Panc1 (cell line): ENCODE data around the gene OLFML2A. TPM values are rescaled to one million over a fixed set of nuclear protein-coding genes. Genes with fewer than 3 reads are reported as not detected.

Experiments used
- ATAC-seq: fragments of 200-7000 bp; cut with Tn5 transposase; 2 replicates; pipeline ENCODE4 v1.9.1; 2020; ENCODE audit warnings: mild to moderate bottlenecking, moderate library complexity
- BruUV-seq: library from RNA; stranded (reverse); fragments of 400-500 nt; replicated peaks from 2 replicates; lab custom pipeline; 2021; lab: Mats Ljungman, UMichigan
- CTCF ChIA-PET: fragments of 300-600 bp; sonication (Branson Sonifier 250); formaldehyde crosslinking; loops from one replicate; lab custom pipeline; 2022; ENCODE audit warnings: antibody characterized with exemption; lab: Charles Lee
- POLR2A ChIA-PET: fragments of 300-600 bp; sonication (Branson Sonifier 250); formaldehyde crosslinking; loops from one replicate; lab custom pipeline; 2022; ENCODE audit warnings: antibody characterized with exemption; lab: Charles Lee
- DNase-seq: peaks from one replicate; pipeline ENCODE4 v3.0.0-alpha.2; 2010; ENCODE audit warnings: low read depth, low spot score
- H3K27ac ChIP-seq: 2 replicates; pipeline ENCODE4 v1.5.1; 2011; ENCODE audit warnings: mild to moderate bottlenecking, low read length, inconsistent platforms
- H3K27me3 ChIP-seq: fragments of 200-500 bp; sonication (Bioruptor generic); 2 replicates; pipeline ENCODE4 v1.6.0; 2014; ENCODE audit warnings: low read length, inconsistent platforms; ENCODE audit not compliant: control insufficient read depth, insufficient read depth
- H3K36me3 ChIP-seq: fragments of 200-500 bp; sonication (Bioruptor generic); 2 replicates; pipeline ENCODE4 v1.5.1; 2014; ENCODE audit warnings: inconsistent platforms, mild to moderate bottlenecking, low read length, moderate library complexity; ENCODE audit not compliant: control insufficient read depth, insufficient read depth
- H3K4me1 ChIP-seq: 2 replicates; pipeline ENCODE4 v1.5.1; 2011; ENCODE audit warnings: inconsistent platforms, mild to moderate bottlenecking, low read length, moderate library complexity; ENCODE audit not compliant: control insufficient read depth, insufficient read depth
- H3K4me3 ChIP-seq, 2 experiments: 2 replicates each; pipeline ENCODE4 v1.5.1; 2011 to 2012; ENCODE audit warnings: low read depth in 2 of 2, low read length in 2 of 2, mild to moderate bottlenecking in 2 of 2, inconsistent platforms in 1 of 2, moderate library complexity in 1 of 2
- H3K9me3 ChIP-seq: fragments of 200-500 bp; sonication (Bioruptor generic); 2 replicates; pipeline ENCODE4 v1.5.1; 2014; ENCODE audit warnings: low read depth, mild to moderate bottlenecking, inconsistent platforms, low read length, moderate library complexity; ENCODE audit not compliant: control insufficient read depth, insufficient read depth
- CTCF ChIP-seq: fragments of 450-650 bp; IDR thresholded peaks from 2 replicates; pipeline ENCODE4 v1.5.1; 2017; ENCODE audit warnings: mild to moderate bottlenecking
- POLR2AphosphoS5 ChIP-seq: IDR thresholded peaks from 2 replicates; pipeline ENCODE4 v1.6.1; 2012; ENCODE audit warnings: mild to moderate bottlenecking, low read depth, low read length, moderate library complexity
- SIN3A ChIP-seq: IDR thresholded peaks from 2 replicates; pipeline ENCODE4 v1.6.1; 2012; ENCODE audit warnings: low read depth, mild to moderate bottlenecking, low read length, moderate library complexity, borderline replicate concordance; ENCODE audit not compliant: insufficient read depth
- TCF7L2 ChIP-seq: IDR thresholded peaks from 2 replicates; pipeline ENCODE4 v1.6.1; 2011; ENCODE audit warnings: mild to moderate bottlenecking, low read depth, low read length, inconsistent platforms
- in situ Hi-C: cut with HindIII; loops from 2 replicates; pipeline ENCODE4 v1.10.0; 2016; ENCODE audit warnings: low sequenced_read_pairs, low pct_unique_long_range_greater_than_20kb
- intact Hi-C: fragments of 100-400 bp; cut with micrococcal nuclease; formaldehyde crosslinking; loops from one replicate; pipeline ENCODE4 v1.10.0; 2022; ENCODE audit not compliant: unreplicated experiment
- total RNA-seq: library from RNA; stranded (reverse); gene quantifications from one replicate; pipeline ENCODE4 v1.2.1, GENCODE V29; 2021; ENCODE audit not compliant: unreplicated experiment
- TF ChIP-seq, protein P1 (sequence below), 2 experiments: IDR thresholded peaks; 2 replicates each; pipeline ENCODE4 v1.6.1; 2011 to 2012; ENCODE audit warnings: low read depth in 2 of 2, control low read depth in 1 of 2, low read length in 1 of 2, mild to moderate bottlenecking in 1 of 2, moderate library complexity in 1 of 2; ENCODE audit not compliant: insufficient read depth in 1 of 2

Gene OLFML2A
- total RNA-seq, 1 experiment from 2014 or later: 44.5 TPM

- H3K4me1 ChIP-seq: peaks cover 26% of the 10 kb centered on the region
- H3K36me3 ChIP-seq: peaks cover 6% of the 10 kb centered on the region
- CTCF ChIA-PET: interaction anchor here (0.7 kb wide), 1 partner anchor 89 kb away, joined by 3 read pairs; no protein-coding TSS in a partner anchor
- in situ Hi-C loops: no loop called here
- H3K27ac ChIP-seq: no peak overlapping the region
- TF ChIP-seq TCF7L2: no peak
- POLR2A ChIA-PET: interaction anchor here (0.6 kb wide), 1 partner anchor 16 kb away, joined by 4 read pairs; no protein-coding TSS in a partner anchor
- intact Hi-C loops: no loop called here
- ATAC-seq (no peak), DNase-seq (no peak)
- H3K9me3 ChIP-seq: no peaks in the 10 kb centered on the region
- H3K4me3 ChIP-seq: no peak overlapping the region
- no peaks in the 10 kb centered on the region for H3K27me3 ChIP-seq
- BruUV-seq: no TSS peak
These were observed 81.6 kb downstream of the OLFML2A start for GRCh38 chr9:124858330-124859046.

DNA sequence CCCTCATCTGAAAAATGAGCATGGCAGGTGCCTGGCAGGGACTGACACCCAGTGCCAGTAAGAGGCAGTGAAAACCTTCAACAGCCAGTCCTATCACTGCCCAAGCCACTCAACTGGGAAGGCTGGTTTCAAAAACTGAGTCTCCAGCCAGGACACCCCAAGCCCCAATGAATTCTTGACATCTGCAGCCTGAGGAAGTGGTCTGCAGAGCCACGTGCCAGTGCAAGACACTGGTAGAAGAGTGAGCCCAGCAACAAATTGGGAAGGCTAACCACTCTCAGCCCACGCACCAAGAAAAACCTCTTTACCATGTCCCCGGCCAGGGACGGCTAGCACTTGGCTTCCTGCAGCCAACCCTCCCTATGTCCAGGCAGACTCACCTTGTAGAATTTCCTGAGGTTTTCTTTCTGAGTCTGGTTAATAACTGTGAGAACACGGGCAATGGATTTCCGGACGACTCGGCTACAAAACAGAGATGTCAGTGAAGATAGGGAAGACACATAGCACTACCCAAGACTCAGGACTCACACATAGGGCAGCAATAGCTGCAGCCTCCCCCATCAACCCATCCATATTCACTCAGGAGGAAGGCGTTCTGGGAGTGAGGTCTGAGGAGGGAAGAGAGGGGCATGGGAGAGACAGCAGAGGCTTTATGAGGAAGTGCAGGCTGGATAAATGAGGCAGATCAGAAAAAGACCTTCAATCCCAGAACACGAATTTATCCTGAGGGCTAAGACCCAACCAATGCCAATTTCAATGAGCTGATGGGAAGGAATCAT, 83.1 kb downstream of the OLFML2A start:
- Histone ChIP-seq H3K27me3 (no peaks in the 10 kb centered on the region), H3K27ac (peak overlapping the region; percentile 90), H3K4me3 (peak overlapping the region; percentile 79 to 90), H3K4me1 (peaks cover 30% of the 10 kb centered on the region), H3K36me3 (peaks cover 6% of the 10 kb centered on the region), H3K9me3 (no peaks in the 10 kb centered on the region)
- BruUV-seq: no TSS peak
- intact Hi-C loops: no loop called here
- no peak for TF ChIP-seq SIN3A
- no peak for TF ChIP-seq POLR2AphosphoS5
- TF ChIP-seq, protein P1, sequence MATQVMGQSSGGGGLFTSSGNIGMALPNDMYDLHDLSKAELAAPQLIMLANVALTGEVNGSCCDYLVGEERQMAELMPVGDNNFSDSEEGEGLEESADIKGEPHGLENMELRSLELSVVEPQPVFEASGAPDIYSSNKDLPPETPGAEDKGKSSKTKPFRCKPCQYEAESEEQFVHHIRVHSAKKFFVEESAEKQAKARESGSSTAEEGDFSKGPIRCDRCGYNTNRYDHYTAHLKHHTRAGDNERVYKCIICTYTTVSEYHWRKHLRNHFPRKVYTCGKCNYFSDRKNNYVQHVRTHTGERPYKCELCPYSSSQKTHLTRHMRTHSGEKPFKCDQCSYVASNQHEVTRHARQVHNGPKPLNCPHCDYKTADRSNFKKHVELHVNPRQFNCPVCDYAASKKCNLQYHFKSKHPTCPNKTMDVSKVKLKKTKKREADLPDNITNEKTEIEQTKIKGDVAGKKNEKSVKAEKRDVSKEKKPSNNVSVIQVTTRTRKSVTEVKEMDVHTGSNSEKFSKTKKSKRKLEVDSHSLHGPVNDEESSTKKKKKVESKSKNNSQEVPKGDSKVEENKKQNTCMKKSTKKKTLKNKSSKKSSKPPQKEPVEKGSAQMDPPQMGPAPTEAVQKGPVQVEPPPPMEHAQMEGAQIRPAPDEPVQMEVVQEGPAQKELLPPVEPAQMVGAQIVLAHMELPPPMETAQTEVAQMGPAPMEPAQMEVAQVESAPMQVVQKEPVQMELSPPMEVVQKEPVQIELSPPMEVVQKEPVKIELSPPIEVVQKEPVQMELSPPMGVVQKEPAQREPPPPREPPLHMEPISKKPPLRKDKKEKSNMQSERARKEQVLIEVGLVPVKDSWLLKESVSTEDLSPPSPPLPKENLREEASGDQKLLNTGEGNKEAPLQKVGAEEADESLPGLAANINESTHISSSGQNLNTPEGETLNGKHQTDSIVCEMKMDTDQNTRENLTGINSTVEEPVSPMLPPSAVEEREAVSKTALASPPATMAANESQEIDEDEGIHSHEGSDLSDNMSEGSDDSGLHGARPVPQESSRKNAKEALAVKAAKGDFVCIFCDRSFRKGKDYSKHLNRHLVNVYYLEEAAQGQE (IDR thresholded peaks at IDR 0.05; ENCODE audit: insufficient read depth in 1 of 2, low read depth in 2 of 2, low read length in 1 of 2): no peak
- no peak for TF ChIP-seq CTCF
- no peak for TF ChIP-seq TCF7L2
- ChIA-PET CTCF (interaction anchor here (1.7 kb wide), 1 partner anchor 86 kb away, joined by 4 read pairs; no protein-coding TSS in a partner anchor), POLR2A (no interaction called here)
- no peak for DNase-seq
- ATAC-seq: no peak
- in situ Hi-C loops: no loop called here
